HG03575 (cell line): ENCODE data around the gene LAPTM5.

ENCODE experiments used
- ATAC-seq: cut with Tn5 transposase; IDR thresholded peaks from one replicate; pipeline ENCODE4 v1.9.1; 2021; ENCODE audit not compliant: unreplicated experiment, insufficient number of reproducible peaks, low FRiP score; ENCODE audit errors: extremely low read depth

Gene LAPTM5

DNA sequence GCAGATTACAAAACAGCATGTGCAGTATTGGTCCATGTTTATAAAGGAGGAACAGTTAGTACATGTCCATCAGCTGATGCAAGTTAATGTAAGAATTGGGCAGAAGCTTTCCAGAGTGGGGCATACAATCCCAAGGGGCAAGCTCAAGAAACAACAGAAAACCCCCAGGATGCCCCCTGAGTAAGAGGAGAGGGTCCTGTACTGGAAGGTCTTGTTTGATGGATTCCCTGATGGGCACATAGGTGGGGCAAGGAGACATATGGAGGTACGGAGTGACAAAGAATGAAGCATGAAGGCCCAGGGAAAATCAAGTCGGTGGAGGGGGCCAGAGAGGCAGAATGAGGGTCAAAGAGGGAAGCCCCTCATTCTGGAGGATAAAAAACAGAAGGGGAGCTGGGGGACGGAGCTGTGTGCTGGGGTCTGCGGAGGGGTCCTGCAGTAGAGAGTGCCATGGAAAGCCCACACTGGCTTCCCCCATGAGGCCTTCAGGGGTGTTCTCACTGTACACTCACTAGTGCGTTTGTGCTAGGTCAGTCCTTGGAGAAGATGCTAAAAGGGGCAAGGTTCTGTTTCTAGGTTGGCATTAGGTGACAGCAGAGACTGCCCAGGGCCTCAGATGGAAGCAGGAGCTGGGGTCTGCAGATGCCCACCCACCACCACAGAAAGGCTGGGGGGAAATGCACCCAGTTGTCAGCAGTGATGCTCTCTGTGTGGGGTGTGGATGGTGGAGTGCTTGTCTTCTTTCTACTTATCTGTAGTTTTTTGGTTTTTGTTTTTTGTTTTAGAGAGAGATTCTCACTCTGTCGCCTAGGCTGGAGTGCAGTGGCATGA, 21.7 kb downstream of the LAPTM5 start:
- ATAC-seq, result no peak

DNA sequence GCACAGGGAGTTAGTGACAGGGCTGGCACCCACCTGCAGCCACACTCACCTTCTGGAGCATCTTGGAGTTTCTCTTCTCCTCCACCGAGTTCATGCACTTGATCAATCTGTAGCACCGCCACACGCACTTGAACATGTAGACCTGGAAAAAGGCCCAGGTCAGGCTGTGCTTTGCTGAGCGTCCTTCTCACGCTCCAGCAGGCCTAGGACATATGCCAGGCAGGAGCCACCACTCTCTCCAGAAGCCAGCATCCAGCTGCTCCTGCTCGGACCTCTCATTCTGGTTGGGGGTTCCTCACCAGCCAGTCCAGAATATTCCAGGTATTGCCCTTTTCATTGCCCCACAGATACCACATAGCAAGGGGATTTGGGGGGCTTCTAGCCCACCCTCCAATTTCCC, 22.4 kb downstream of the LAPTM5 start:
- no peak for ATAC-seq

DNA sequence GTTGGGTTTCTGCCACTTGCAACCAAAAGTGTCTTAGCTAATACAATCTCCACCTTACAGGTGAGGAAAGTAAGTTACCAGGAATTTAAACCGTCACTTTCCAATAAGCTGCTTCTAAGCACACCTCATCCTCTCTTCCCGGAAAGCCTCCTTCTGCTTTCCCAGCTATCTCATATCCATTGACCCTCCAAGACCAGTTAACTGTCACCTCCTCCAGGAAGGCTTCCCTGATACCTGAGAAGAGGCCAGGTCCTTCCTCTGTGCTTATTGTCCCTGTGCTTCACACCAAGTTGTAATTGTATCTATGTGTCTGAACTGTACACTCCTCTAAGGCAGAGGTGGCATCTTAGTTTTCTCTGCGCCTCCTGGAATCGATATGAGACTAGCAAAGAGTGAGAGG, 23.0 kb downstream of the LAPTM5 start:
- no peak for ATAC-seq

DNA sequence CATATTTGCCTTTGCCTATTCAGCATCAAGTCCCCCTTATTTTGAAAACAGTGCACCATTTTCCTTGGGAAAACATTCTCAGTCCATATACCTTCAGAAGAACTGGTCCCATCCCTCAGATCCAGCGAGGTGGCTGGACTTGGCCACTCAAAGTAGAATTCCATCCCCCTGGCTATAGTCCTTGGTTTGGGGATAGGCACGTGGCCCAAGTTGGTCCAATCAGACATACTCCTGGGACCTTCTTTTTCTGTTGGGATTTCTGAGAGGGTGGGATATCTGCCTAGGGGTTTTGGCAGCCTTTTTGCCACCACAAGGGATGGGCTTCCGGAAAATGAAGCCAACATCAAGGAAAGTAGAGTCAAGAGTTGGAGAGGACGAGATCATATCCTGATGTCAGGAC, 23.5 kb downstream of the LAPTM5 start:
- ATAC-seq, result no peak

DNA sequence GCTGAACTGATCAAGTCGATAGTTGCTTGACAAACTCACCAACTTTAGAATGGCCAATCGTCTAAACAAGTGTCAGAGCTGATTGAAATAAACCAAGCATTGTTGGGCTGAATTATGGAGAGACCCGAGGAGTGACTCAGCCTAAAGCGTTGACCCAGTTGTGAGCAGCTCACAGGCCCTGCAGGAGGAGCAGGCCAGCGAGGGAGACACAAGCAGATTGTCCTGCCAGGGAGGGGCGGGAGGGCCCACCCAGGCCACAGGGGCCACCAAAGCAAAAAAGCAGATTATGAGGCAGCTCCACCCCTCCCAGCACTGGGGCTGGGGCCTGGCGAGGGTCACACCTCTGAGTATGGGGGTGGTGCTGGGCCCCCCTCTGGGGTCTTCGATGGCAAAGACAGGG, 24.1 kb downstream of the LAPTM5 start:
- no peak for ATAC-seq

DNA sequence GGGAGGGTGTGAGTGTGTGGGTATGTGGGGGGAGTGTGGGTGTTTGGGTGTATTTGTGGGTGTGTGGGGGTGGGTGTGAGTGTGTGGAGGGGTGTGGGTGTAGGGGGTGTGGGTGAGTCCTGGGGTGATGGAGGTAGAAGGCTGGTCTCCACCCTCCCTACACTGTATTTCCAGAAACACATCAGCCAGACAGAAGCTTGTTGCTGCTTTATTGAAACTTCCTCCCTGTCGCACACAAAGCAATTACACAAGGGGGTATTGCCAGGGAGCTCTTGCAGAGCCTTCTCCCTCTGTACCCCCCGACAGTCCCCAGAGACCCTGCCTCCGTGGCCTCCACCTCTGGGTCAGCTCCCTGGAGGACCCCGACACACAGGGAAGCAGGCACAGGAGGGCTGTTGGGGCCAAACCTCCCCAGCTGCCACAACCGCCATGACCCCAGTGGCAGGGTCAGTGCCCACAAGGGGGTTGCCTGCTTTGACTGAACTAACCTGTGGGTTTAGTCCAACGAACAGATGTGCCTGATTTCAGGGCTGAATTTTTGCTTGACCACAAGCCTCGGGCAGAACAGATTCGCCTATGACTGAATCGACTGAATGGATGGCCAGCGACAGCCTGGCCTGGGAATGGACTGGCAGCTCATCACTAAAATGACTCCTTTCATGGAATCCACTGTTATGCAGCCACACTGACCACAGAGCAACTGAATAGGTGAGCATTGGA, 25.1 kb downstream of the LAPTM5 start:
- no peak for ATAC-seq

DNA sequence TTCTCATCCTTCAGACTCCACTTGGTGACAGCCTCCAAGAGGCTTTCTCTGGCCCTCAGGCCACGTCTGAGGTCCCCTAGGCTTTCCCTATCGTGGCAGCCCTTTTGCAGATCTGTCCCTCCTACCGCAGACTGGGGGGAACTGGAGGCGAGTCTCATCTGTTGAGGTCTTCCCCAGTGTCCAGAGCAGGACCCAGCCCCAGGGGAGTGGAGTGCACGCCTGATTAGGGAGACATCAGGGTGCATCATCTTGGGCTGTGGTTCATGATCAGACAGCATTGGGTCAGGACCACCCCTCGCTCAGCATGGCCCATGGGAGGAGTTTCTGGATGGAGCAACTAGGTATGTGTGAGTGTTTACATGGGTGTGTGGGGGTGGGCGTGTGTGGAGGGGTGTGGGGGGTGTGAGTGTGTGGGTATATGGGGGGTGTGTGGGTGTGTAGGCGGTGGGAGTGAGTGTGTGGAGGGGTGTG, 25.7 kb downstream of the LAPTM5 start:
- no peak for ATAC-seq

DNA sequence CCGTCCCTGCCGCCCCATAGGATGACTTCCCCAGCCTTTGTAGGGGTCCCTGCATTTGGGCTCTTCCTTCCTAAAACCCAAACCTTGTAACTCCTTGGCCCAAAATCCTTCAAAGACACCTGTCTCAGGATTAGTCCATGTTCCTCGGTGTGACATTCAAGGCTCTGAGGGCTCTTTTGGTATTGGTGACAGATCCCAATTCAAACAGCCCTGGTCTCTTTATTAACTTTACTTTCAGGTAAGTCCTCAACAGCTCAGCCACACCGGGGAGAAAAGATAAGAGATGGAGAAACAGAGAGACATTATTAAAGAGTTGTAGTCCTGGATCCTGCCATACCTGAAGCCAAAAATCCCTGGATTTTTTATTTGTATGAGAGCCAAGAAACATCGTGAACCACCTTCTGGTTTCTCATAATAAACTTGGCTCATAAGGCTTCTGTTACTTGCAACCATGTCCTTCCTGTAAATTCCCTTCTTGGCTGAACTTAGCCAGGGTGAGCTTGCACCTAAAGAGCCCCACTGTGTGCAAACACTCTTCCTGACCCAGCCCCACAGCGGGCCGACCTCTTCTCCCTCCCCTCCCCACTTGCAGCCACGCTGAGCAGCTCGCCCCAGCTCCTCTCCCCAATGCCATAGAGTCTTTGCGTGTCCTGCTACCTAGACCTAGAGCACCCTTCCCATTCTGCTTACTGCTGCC, 26.3 kb downstream of the LAPTM5 start:
- ATAC-seq, result no peak

DNA sequence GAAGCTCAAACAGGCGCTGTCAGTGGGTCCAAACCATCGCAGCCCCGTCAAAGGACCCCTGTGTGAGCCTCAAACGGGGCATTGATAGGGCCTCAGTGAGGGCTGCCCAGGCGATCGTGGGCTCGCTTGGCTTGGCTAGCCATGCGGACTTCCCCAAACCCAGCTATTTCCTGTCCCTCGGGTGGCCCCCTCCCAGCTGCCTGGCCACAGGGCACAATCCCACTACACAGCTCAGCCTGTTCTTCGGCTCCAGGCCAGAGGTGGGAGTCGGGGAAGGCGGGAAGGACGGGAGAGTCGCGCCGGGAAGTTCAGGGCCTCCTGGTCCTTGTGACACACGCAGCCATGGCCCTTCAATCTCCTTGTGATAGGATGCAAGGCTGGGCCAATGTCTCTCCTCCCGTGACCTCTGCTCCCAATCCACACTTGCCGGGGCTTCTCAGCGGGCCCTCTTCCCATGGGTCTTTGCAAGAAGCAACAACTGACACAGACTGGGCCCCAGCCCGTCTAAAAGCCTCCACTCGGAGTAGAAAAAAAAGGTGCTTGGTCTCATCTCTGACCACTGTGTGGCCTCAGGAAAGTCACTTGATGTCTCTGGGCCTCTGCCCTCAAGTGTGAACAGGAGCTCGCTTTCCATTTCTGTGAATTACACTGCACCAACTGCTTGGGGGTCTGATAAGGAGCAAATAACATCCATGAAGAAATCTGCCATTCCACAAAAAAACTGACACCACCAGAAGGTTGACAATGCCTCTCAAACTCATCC, 27.0 kb downstream of the LAPTM5 start:
- no peak for ATAC-seq

DNA sequence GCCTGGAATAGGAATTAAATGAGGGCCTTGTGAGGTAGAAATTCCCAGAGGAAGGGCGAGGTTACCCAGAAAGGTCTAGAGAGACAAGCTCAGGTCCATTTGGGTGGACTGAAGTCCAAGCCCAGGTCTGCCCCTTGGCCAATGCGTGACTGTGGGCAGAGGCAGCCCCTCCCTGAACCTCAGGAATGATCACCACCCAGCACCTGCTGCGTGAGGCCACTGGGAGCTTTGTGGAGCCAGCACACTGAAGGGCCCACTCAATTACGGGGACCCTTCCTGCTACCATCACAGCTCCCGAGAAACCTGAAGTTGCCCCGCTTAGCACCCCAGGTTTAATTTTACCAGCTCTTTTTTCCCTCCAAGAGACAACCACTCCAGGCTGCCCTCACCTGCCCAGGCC, 27.7 kb downstream of the LAPTM5 start:
- ATAC-seq, result no peak

DNA sequence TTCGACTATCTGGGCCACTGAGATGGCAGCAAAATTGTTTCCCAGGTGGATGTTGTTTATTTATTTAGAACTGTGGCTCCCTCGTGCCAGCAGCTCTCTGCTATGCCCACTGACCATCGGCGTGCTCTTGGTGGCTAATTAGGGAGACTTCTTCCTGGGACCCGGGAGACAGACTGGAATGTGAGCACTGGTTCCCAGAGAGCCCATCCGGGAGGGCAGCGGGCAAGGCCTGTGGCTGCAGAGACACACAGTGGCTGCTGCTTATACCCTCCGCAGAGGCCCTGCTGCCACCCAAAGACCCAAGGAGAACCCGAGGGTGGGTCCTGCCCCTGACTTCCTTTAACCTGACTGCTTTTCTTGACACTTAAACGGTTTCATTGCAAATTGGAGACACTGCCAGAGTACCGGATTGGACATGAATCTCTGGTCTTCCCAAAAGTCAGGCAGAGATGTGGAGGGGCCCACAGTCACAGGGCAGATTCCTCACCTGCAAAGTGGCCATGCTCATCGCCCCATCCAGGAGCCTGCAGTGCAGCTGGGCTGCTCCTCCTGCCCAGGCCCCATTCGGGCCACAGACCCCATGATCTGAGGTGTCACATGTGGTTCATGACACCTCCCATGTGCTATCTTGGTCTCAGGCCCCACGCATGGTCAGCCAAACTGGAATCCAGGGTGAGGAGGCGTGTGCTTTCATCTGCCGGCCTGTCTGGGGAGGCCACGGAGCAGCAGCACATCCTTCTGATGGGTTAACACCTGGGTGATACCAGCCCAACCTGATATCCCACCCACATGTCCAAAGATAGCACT, 28.5 kb downstream of the LAPTM5 start:
- no peak for ATAC-seq

DNA sequence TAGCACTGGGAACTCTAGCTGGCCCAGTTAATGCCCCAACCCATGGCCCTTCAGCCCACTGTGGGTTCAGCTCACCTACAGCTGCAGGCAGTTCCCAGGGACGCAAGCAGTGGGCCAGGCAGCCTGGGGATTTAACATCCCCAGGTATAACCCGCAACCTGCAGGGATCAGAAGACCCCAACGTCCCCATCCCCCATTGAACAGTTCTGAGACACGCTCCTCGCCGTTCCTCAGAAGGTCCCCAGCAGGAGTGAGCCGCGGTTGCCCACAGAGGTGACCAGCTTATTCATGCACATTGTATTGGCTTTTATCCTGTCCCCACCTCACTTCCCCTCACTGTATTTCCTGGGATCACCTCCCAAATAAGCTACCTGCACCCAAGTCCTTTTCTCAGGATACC, 29.2 kb downstream of the LAPTM5 start:
- no peak for ATAC-seq

DNA sequence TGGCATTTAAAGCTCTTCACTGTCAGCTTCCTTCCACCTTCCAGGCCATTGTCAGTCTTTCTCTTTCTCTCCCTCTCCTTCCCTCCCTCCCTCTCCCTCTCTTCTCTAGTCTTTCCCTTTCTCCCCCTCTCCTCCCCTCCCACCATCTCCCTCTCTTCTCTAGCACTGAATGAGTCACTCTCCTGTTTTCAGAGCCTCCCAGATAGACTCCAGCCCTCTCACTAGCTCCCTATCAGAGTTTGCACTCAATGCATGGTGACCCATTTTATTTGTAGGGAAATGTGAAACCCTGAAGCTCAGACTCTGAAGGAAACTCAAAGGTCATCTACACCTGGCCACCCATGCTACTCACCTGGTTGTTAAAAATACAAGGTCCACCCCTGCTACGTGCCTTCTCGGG, 29.8 kb downstream of the LAPTM5 start:
- ATAC-seq, result no peak

DNA sequence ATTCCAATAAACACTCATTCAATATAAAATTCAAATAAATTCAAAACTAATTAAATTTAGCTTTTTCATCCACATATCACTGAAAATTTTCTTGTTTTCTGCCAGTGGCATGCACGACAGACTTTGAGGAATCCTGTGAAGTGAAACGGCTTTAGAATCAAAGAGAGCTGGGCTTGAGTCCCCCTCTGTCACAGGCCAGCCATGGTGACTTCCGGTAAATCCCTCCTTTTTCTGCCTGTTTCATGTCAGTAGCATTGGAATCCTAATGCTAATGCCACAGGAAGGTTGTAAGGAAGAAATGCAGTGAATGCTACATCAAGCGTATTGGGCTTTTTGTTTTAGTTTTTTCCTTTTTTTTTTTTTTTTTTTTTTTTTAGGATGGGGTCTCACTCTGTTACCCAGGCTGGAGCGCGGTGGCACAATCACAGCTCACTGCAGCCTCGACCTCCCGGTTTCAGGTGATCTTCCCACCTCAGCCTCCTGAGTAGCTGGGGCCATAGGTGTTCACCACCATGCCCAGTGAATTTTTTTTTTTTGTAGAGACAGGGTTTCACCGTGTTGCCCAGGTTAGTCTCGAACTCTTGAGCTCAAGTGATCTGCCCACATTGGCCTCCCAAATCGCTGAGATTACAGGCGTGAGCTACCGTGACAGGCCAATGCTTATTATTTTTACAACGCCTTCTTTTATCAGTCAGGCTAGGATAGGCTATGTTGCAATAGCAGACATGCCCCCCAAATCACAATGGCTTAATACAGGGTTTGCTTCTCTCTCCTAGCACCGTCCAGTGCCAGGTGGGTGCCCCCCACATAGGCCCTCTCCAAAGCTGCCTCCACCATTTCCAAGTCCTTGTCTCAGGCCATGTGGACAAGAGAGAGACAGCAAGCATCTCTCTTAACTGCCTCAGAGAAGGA, 30.5 kb downstream of the LAPTM5 start:
- no peak for ATAC-seq

DNA sequence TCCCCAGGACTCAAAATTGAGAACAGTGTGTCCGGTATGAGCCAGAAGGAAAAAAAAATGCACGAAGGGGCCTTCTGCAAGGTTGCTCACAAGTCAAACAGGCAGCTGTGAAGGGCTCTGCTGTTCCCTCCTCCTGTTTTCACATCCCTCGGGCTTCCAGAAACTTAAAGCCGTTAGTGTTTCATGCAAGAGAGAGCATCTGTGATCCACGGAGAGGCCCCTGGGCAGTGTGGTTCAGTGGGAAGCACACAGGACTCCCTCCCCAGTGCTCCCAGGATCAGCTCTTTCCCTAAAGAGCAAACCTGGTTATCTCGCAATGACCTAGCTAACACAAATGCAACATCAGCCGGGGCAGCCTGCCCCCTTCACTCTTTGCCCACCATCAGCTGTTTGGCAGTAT, 31.3 kb downstream of the LAPTM5 start:
- no peak for ATAC-seq

DNA sequence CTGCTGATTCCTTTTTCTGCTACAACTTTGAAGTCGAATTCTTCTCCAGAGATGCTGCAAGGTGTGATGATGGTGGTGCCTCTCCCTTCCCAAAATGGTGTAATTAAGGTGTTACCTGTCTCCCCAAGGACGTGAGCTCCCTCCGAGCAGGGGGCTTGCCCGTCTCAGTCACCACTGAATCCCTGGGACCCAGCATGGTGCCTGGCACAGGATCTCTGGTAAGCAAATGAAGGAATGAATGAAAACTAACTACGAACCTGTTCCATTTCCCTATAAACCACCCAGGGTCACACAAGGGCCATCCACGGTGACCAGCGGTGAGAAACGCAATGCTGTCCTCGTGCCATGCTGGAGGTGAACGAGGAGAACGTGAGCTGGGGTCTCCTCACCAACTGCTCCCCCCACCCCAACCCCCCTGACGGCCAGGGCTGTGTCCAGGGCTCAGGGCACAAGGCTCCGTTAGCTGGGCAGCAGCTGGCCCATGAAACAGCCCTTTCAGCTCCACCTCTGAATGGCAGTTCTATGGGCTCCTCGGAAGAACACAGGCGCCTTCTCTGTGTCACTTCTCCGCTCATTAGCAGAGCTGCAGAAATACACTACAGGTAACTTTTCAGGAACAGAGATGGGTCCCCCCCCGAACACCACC, 32.0 kb downstream of the LAPTM5 start:
- ATAC-seq, result no peak
